Measurements from ENCODE around the gene THOP1.

DNA sequence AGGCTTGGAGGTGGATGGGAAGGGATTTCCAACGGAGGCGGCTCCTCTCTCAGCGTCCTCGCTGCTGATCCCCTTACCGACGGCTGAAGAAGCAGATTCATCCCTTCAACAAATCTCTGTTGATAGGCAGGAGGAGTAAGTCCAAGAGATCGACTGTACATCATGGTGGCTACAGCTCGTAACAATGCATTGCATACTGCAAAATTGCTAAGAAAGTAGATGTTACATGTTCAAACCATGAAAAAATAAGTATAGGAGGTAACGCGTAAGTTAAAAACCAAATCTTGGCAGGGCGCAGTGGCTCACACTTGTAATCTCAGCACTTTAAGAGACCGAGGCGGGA, 45.0 kb upstream of the THOP1 start:
- TF ChIP-seq TCF7L2 (IDR thresholded peaks at IDR 0.05; ENCODE audit: low read depth, low read length) (no peak), CTCF (IDR thresholded peaks at IDR 0.05) (no peak)

Measured in Panc1 (cell line).